GM12878 (cell line): Measurements from ENCODE around the gene FAM9A.

Experiments used
- ATF3 ChIP-seq: IDR thresholded peaks from 2 replicates; pipeline ENCODE4 v1.6.1; 2011; ENCODE audit warnings: low read depth, mild to moderate bottlenecking, low read length, moderate library complexity, borderline replicate concordance; ENCODE audit errors: extremely low read depth
- EGR1 ChIP-seq, 2 experiments: IDR thresholded peaks; 1 replicate in 1 of 2; 2 replicates in 1 of 2; pipeline ENCODE4 v1.6.1; 2011 to 2012; ENCODE audit warnings: low read depth in 2 of 2, low read length in 2 of 2, borderline replicate concordance in 1 of 2, mild to moderate bottlenecking in 1 of 2, moderate library complexity in 1 of 2
- JUND ChIP-seq: IDR thresholded peaks from 2 replicates; pipeline ENCODE4 v1.6.1; 2012; ENCODE audit warnings: low read depth, mild to moderate bottlenecking, low read length, improper control_type of control experiment, moderate library complexity
- NRF1 ChIP-seq: conservative IDR thresholded peaks from 2 replicates; pipeline ENCODE4 v1.6.1; 2011; ENCODE audit warnings: mild to moderate bottlenecking, low read depth, low read length, improper control_type of control experiment
- SUZ12 ChIP-seq: fragments of 200-600 bp; sonication (generic); IDR thresholded peaks from one replicate; pipeline ENCODE4 v1.6.1; 2018; ENCODE audit warnings: antibody characterized with exemption, mild to moderate bottlenecking; ENCODE audit not compliant: unreplicated experiment
- ZNF274 ChIP-seq: IDR thresholded peaks from one replicate; pipeline ENCODE4 v1.8.0; 2011; ENCODE audit not compliant: insufficient read length, insufficient read depth
- TF ChIP-seq, protein P1 (sequence below), 3 experiments: IDR thresholded peaks in 2 of 3; conservative IDR thresholded peaks in 1 of 3; 2 replicates each; pipeline ENCODE4 v1.5.1; 2011; ENCODE audit warnings: low read depth in 3 of 3, low read length in 3 of 3, mild to moderate bottlenecking in 3 of 3, control low read depth in 2 of 3, moderate library complexity in 2 of 3, inconsistent platforms in 1 of 3, mixed read lengths in 1 of 3; ENCODE audit not compliant: control insufficient read depth in 2 of 3, insufficient read depth in 1 of 3; ENCODE audit errors: extremely low read depth in 1 of 3
- TF ChIP-seq, protein P2 (sequence below): IDR thresholded peaks from 2 replicates; pipeline ENCODE4 v1.6.1; 2011; ENCODE audit warnings: low read depth, low read length, improper control_type of control experiment, borderline replicate concordance

DNA sequence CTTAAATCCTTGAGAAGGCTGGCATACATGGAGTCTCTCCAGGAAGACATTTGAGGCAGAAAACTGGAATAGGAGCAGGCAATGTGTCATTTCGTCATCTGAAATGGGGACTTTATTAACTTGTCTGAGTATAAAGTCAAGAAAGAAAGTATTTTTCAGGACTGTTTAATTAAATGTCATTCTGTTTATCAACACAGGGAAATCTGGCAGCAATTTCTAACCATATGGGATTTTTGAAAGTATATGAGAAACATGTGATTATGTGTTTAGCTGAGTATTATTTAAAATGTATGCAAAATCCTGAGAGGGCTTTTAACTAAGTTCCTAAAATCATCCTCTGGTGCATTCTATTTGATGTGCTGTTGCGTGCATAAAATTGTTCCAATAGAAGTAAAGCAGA is 3.9 kb upstream of the FAM9A start:
- no peak for TF ChIP-seq NRF1
- TF ChIP-seq SUZ12 = no peak
- TF ChIP-seq, protein P1, sequence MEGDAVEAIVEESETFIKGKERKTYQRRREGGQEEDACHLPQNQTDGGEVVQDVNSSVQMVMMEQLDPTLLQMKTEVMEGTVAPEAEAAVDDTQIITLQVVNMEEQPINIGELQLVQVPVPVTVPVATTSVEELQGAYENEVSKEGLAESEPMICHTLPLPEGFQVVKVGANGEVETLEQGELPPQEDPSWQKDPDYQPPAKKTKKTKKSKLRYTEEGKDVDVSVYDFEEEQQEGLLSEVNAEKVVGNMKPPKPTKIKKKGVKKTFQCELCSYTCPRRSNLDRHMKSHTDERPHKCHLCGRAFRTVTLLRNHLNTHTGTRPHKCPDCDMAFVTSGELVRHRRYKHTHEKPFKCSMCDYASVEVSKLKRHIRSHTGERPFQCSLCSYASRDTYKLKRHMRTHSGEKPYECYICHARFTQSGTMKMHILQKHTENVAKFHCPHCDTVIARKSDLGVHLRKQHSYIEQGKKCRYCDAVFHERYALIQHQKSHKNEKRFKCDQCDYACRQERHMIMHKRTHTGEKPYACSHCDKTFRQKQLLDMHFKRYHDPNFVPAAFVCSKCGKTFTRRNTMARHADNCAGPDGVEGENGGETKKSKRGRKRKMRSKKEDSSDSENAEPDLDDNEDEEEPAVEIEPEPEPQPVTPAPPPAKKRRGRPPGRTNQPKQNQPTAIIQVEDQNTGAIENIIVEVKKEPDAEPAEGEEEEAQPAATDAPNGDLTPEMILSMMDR (IDR thresholded peaks at IDR 0.05 in 2 of 3, conservative IDR thresholded peaks at IDR 0.05 in 1 of 3; ENCODE audit: control insufficient read depth in 2 of 3, extremely low read depth in 1 of 3, insufficient read depth in 1 of 3, low read depth in 3 of 3, low read length in 3 of 3) = no peak
- no peak for TF ChIP-seq ATF3
- TF ChIP-seq, protein P2, sequence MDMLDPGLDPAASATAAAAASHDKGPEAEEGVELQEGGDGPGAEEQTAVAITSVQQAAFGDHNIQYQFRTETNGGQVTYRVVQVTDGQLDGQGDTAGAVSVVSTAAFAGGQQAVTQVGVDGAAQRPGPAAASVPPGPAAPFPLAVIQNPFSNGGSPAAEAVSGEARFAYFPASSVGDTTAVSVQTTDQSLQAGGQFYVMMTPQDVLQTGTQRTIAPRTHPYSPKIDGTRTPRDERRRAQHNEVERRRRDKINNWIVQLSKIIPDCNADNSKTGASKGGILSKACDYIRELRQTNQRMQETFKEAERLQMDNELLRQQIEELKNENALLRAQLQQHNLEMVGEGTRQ = no peak
- TF ChIP-seq EGR1 (IDR thresholded peaks at IDR 0.05; ENCODE audit: borderline replicate concordance in 1 of 2, low read depth in 2 of 2, low read length in 2 of 2) = no peak
- no peak for TF ChIP-seq JUND
- TF ChIP-seq ZNF274 = no peak
